Activated T-helper 1 cell treated with anti-CD3 and anti-CD28 coated beads, Interleukin-2, amount 50 U/mL, for 16 hours (primary cell): Measurements from ENCODE around the gene FOXD4L1.
"Not testable (repeated sequence)": the region's sequence is repeated elsewhere in the genome, so short reads cannot be mapped to it uniquely, and the experiment has no call there.

Experiments used
- DNase-seq, 2 donors: peaks; one replicate each; pipeline ENCODE4 v3.0.0-alpha.2; 2020; ENCODE audit warnings: low read depth in 1 of 2, low spot score in 1 of 2

FOXD4L1 gene

GRCh38 chr2:113521492-113521891 is 23.0 kb downstream of the FOXD4L1 start:
- not testable (repeated sequence) for DNase-seq

- not testable (repeated sequence) for DNase-seq
Observed at GRCh38 chr2:113524986-113525385, 26.5 kb downstream of the FOXD4L1 start.

GRCh38 chr2:113527350-113528045 is 29.0 kb downstream of the FOXD4L1 start:
- not testable (repeated sequence) for DNase-seq

- DNase-seq: not testable (repeated sequence)
Observed at GRCh38 chr2:113528126-113528525, 29.7 kb downstream of the FOXD4L1 start.

- not testable (repeated sequence) for DNase-seq
Observed at GRCh38 chr2:113528904-113529303, 30.4 kb downstream of the FOXD4L1 start.

GRCh38 chr2:113532991-113533390 is 34.5 kb downstream of the FOXD4L1 start:
- not testable (repeated sequence) for DNase-seq

GRCh38 chr2:113536573-113536972 is 38.1 kb downstream of the FOXD4L1 start:
- DNase-seq: not testable (repeated sequence)

GRCh38 chr2:113540834-113541203 is 42.4 kb downstream of the FOXD4L1 start:
- not testable (repeated sequence) for DNase-seq

- peak in 1 of 2 donors; percentile 4 for DNase-seq
Observed at GRCh38 chr2:113541204-113541975, 42.9 kb downstream of the FOXD4L1 start.

GRCh38 chr2:113541976-113542485 is 43.6 kb downstream of the FOXD4L1 start:
- not testable (repeated sequence) for DNase-seq

- not testable (repeated sequence) for DNase-seq
Observed at GRCh38 chr2:113542529-113542928, 44.1 kb downstream of the FOXD4L1 start.
